Stimulated activated CD4-positive, alpha-beta T cell treated with anti-CD3 and anti-CD28 coated beads, TNF-alpha, amount 100 ng/mL, for 24 hours (primary cell): Measurements from ENCODE around the gene MAB21L4.
"Not testable (repeated sequence)": the region's sequence is repeated elsewhere in the genome, so short reads cannot be mapped to it uniquely, and the experiment has no call there.

Source experiments
- DNase-seq, 3 experiments: peaks; one replicate each; pipeline ENCODE4 v3.0.0-alpha.2; 2020; ENCODE audit warnings: low read depth in 3 of 3

Gene MAB21L4

DNA sequence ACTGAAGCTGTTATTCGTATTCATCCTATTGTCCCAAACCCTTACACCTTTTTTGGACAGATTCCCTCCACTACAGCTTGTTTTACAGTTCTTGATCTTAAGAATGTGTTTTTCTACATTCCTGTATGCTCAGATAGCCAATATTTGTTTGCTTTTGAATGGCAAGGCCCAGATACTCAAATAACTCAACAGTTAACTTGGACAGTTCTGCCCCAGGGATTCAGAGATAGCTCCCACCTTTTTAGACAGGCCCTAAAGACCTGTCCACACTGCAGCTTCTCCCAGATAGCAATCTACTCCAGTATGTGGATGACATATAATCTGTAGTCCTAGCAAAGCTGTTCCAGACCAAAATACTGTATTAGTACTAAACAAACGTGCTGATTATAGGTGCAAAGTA lies 34.4 kb downstream of the MAB21L4 start:
- DNase-seq, result no peak

DNA sequence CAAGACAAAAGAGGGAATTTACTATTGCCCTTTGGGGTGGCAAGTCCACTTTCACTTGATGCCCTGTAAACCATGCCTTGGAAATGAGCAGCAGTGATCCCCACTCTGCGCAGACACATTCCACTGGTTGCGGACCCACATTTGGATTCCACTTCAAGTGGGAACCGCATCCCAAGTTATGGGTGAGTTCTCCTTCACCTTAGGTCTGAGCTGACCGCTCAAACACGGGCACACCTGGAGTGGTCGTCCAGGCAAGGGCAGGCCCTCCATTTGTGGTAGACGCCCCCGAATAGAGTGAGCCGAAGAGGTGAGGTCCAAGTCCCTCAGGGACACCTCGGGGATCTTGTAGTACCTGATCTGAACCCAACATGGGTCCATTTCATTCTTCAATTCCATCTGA lies 37.1 kb downstream of the MAB21L4 start:
- DNase-seq, result no peak

GRCh38 chr2:240858321-240858720 lies 37.6 kb downstream of the MAB21L4 start:
- no peak for DNase-seq

DNA sequence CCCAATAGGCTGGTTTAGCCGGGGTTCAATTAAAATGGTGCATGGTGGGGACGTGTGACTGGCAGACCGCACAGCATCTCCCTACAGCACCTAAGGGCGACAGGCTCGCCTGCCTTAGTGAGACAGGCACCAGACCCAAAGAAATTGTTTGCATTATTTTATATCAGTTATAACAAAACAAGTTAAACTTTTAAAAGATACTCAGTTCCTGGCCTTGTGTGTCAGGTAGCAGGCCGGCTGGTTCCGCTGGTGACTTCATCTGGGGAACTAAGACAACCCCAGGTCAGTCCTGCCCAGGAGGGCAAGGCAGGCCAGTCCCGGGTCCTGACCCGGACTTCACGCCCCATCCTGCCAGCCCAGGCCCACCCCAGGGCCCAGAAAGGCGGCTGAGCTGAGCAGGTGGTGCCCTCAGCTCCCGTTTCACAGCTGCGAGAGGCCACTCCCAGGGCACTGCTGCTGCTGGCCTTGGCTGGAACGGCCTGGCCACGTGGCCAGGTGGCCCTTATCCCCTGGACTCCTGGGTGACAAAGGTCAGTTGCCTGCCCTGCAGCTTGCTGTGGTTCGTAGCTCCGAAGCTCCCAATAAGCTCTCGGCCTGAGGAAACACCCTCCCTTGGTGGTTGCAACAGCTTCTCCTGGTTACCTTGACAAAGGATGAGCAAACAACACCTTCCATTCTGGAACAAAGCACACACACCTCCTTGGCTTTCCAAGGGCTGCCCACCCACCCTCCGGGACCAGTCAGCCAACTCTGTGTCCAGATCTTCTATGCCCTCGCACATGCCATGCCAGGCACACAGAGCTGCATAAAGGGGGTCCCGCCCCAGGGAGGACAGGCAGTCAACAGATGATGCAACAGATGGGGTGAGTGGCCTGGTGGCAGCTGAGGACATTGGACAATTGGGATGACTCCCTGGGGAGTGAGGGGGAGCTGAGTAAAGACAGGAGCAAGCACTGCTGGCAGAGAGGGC lies 38.6 kb downstream of the MAB21L4 start:
- no peak for DNase-seq

- no peak for DNase-seq
Observed at GRCh38 chr2:240856151-240856980, 39.6 kb downstream of the MAB21L4 start.

DNA sequence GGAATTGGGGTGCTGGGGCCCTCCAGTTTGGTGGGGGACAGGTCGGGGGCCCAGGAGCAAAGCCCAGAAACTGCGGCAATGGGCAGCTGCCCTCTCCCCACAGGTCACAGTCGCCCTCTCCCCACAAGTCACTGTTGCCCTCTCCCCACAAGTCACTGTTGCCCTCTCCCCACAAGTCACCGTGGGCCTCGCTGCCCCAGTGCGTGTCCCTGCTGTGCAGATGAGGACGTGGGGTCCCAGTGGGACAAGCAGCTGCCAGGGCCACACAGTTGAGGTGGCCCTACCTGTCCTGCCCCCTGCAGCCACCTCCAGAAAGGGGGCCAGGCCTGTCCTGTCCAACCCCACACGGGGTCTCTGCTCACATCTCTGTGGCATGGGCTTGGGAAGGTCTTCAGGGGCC lies 40.3 kb downstream of the MAB21L4 start:
- no peak for DNase-seq

GRCh38 chr2:240852671-240853314 lies 43.2 kb downstream of the MAB21L4 start:
- no peak for DNase-seq

GRCh38 chr2:240851078-240851991 lies 44.6 kb downstream of the MAB21L4 start:
- DNase-seq, result peak; percentile 74 to 81 (median 76)

- no peak for DNase-seq
Observed at GRCh38 chr2:240850756-240851077, 45.2 kb downstream of the MAB21L4 start.

GRCh38 chr2:240850026-240850425 lies 45.9 kb downstream of the MAB21L4 start:
- DNase-seq, result no peak

- no peak for DNase-seq
Observed at GRCh38 chr2:240848900-240849680, 46.9 kb downstream of the MAB21L4 start.

DNA sequence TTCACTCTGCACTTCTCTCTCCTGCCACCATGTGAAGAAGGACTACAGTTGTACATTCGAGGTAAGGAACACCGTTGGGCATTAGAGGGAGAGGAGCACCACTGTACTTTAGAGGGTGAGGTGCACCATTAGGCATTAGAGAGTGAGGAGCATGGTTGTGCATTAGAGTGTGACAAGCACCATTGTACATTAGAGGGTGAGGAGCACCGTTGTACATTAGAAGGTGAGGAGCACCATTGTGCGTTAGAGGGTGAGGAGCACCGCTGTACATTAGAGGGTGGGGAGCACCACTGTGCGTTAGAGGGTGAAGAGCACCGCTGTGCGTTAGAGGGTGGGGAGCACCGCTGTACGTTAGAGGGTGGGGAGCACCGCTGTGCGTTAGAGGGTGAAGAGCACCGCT lies 48.1 kb downstream of the MAB21L4 start:
- DNase-seq, result no peak

- DNase-seq, result no peak
Observed at GRCh38 chr2:240846873-240847595, 48.9 kb downstream of the MAB21L4 start.

DNA sequence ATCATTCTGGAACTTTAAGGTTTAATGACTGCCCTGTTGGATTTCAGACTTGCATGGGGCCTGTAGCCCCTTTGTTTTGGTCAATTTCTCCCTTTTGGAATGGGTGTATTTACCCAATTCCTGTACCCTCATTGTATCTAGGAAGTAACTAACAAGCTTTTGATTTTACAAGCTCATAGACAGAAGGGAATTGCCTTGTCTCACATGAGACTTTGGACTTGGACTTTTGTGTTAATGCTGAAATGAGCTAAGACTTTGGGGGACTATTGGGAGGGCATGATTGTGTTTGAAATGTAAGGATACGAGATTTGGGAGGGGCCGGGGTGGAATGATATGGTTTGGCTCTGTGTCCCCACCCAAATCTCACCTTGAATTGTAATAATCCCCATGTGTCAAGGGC lies 49.6 kb downstream of the MAB21L4 start:
- not testable (repeated sequence) for DNase-seq

DNA sequence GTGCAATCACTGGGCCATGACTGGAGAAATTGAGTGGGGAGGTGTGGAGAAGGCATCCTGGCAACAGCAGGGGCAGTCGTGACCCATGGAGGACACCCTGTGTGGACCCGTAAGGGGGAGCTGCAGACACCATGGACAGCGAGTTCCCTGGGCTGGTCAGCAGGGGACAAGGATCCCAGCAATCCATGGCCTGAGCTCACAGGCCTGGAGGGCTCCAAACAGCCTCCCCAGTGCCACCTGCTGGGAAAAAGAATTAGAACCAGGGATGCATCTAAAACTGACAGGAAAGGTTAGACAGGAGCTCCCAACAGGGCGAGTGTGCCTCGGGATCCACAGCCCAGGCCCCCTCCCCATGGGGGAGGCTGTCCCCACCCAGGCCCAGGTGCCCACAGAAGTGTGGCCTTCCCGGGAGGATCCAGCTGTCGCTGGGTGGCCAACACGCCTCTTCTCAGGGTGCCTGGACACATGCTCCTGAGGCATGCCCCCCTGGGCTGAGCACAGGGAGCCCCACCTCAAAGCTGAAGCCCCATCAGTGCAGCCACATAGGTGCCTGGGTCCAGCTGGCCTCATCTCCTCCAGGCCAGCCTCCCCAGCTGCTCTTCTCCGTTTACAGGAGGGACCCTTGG lies 55.4 kb downstream of the MAB21L4 start:
- no peak for DNase-seq

DNA sequence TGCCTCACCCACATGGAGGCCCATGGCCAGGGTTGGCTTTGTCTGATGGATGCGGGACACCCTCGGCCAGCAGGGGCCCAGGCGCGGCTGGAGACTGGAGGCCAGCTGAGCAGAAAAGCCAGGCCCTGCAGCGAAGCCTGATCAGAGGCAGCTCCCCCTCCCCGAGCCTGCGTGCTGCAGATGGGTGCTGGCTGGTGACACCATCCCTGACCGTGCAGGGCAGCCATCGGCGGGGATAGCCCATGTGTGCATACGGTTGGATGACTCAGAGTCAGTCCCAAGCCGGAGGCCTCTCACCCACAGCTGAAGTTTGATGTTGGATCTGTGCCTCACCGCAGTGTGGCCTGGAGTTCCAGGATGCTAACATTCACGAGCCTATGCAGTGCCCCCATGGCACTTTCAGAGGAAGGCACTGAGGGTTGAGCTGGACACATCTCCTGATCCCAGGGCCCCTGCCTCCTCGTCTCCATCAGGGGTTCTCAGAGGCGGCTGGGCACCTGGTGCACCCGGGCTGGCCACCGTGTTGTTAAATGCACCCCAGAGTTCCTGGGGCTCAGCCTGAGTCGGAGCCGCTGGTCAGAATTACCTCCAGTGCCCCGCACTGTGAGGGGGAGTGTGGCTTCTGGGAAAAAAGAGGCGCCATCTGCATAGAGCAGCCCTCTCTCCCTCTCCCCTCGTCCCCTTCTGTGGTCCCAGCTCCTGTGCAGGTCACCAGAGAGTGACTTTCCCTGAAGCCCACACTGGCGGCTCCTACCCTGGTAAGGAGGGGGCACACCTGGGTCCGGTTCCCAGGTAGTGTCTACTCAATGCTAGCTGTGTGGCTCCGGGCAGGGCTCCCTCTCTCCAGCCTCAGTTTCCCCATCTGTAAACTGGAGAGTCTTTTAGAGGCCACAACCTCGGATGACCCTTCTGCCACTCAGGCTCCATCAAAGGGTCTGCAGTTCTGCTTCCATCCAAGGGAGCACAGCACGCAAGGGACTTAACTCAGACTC lies 56.5 kb downstream of the MAB21L4 start:
- no peak for DNase-seq

DNA sequence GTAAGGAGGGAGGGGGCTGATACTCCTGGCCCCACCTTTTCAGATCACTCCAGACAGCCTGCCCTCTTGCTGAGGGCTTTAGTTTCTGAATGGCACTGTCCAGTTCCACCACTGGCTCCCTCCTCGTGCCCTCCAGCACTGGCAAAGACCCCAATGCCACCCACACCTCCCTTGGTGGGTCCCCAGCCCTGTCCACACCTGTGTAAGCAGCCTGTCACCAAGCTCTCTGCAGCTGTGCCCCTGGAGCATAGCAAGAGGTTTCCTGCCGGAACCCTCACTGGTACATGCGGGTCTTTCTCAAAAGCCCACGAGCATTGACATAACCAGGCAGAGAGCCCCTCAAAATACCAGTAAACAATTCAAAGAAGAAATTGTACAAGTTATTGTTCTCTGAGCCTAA lies 58.3 kb downstream of the MAB21L4 start:
- DNase-seq, result no peak
